H7 (cell line): ENCODE measurements around the gene HOXD8. TPM values are rescaled to one million over a fixed set of nuclear protein-coding genes. Genes with fewer than 3 reads are reported as not detected.
A peak's percentile ranks its signal among the peaks of the same experiment; 100 is the strongest.

Experiments
- DNase-seq: peaks from one replicate; pipeline ENCODE4 v3.0.0; 2012
- H3K27me3 ChIP-seq: 2 replicates; pipeline ENCODE4 v1.6.0; 2011; ENCODE audit warnings: mild to moderate bottlenecking, low read length; ENCODE audit not compliant: control insufficient read depth, insufficient read depth
- H3K36me3 ChIP-seq: replicated peaks from 2 replicates; pipeline ENCODE4 v1.5.1; 2011; ENCODE audit warnings: low read length; ENCODE audit not compliant: control insufficient read depth, insufficient read depth
- H3K4me3 ChIP-seq: 2 replicates; pipeline ENCODE4 v1.5.1; 2011; ENCODE audit warnings: low read depth, mild to moderate bottlenecking, control low read depth, low read length, moderate library complexity; ENCODE audit not compliant: insufficient read depth
- total RNA-seq: library from RNA; depleted of rRNA; stranded (reverse); fragments of >200 nt; shearing (Covaris generic); gene quantifications from 2 replicates; pipeline ENCODE4 v1.2.3, GENCODE V29; 2014

The HOXD8 gene
- total RNA-seq, 1 experiment from 2014 or later, result not detected

GRCh38 chr2:176104316-176105077 is 25.0 kb upstream of the HOXD8 start:
- H3K36me3 ChIP-seq, result no peaks in the 10 kb centered on the region
- peaks cover 98% of the 10 kb centered on the region for H3K27me3 ChIP-seq
- peak; percentile 73 for DNase-seq
- peak overlapping the region; percentile 16; the same call in 1 of the 2 replicates for H3K4me3 ChIP-seq

GRCh38 chr2:176105078-176105729 is 24.3 kb upstream of the HOXD8 start:
- Histone ChIP-seq H3K36me3 (no peaks in the 10 kb centered on the region), H3K27me3 (peaks cover 98% of the 10 kb centered on the region), H3K4me3 (peak overlapping the region; percentile 16; the same call in 1 of the 2 replicates)
- peak; percentile 75 for DNase-seq

- DNase-seq, result no peak
Measured at GRCh38 chr2:176105730-176106580, 23.6 kb upstream of the HOXD8 start.

GRCh38 chr2:176106581-176107539 is 22.6 kb upstream of the HOXD8 start, which contains the start of gene HOXD11:
TSS of gene HOXD11 (plus strand) at chr2:176107280. CDS start at chr2:176107356, 76 bp downstream.
- Histone ChIP-seq H3K27me3 (peaks cover 98% of the 10 kb centered on the region), H3K36me3 (no peaks in the 10 kb centered on the region), H3K4me3 (peak within 1 kb of the TSS; percentile 3; the same call in 1 of the 2 replicates)
- DNase-seq, result peak; percentile 88

More at GRCh38 chr2:176105730-176106580, 23.6 kb upstream of the HOXD8 start:
- no peaks in the 10 kb centered on the region for H3K36me3 ChIP-seq
- peak overlapping the region; percentile 3; the same call in 1 of the 2 replicates for H3K4me3 ChIP-seq
- peaks cover 98% of the 10 kb centered on the region for H3K27me3 ChIP-seq

- Histone ChIP-seq H3K36me3 (no peaks in the 10 kb centered on the region), H3K4me3 (no peak overlapping the region), H3K27me3 (peaks cover 98% of the 10 kb centered on the region)
- DNase-seq, result peak; percentile 76
Measured at GRCh38 chr2:176107731-176108181, 21.7 kb upstream of the HOXD8 start.

GRCh38 chr2:176109192-176109901 is 20.2 kb upstream of the HOXD8 start:
- no peaks in the 10 kb centered on the region for H3K36me3 ChIP-seq
- peaks cover 98% of the 10 kb centered on the region for H3K27me3 ChIP-seq
- DNase-seq, result peak; percentile 38
- no peak overlapping the region for H3K4me3 ChIP-seq

- H3K36me3 ChIP-seq, result no peaks in the 10 kb centered on the region
- no peak for DNase-seq
- H3K4me3 ChIP-seq, result no peak overlapping the region
- H3K27me3 ChIP-seq, result peaks cover 98% of the 10 kb centered on the region
Measured at GRCh38 chr2:176109946-176110345, 19.6 kb upstream of the HOXD8 start.

GRCh38 chr2:176110415-176111308 is 18.8 kb upstream of the HOXD8 start:
- Histone ChIP-seq H3K27me3 (peaks cover 98% of the 10 kb centered on the region), H3K4me3 (no peak overlapping the region), H3K36me3 (no peaks in the 10 kb centered on the region)
- DNase-seq, result no peak

- DNase-seq, result peak; percentile 90
- Histone ChIP-seq H3K27me3 (peaks cover 98% of the 10 kb centered on the region), H3K4me3 (no peak overlapping the region), H3K36me3 (no peaks in the 10 kb centered on the region)
Measured at GRCh38 chr2:176111309-176111663, 18.2 kb upstream of the HOXD8 start.

- DNase-seq, result peak; percentile 64
- Histone ChIP-seq H3K36me3 (no peaks in the 10 kb centered on the region), H3K4me3 (no peak overlapping the region), H3K27me3 (peaks cover 99% of the 10 kb centered on the region)
Measured at GRCh38 chr2:176111846-176112374, 17.6 kb upstream of the HOXD8 start.

- peaks cover 100% of the 10 kb centered on the region for H3K27me3 ChIP-seq
- DNase-seq, result peak; percentile 64
- no peak overlapping the region for H3K4me3 ChIP-seq
Measured at GRCh38 chr2:176112375-176113302, 16.9 kb upstream of the HOXD8 start.

More at GRCh38 chr2:176112375-176113302, 16.9 kb upstream of the HOXD8 start:
- no peaks in the 10 kb centered on the region for H3K36me3 ChIP-seq
